Colon (tissue), 2 donors: ENCODE measurements around the gene ITGB1BP2.
"Not testable (repeated sequence)": the region's sequence is repeated elsewhere in the genome, so short reads cannot be mapped to it uniquely, and the experiment has no call there.

ENCODE experiments used
- FAIRE-seq: peaks from 2 replicates; lab custom pipeline; 2012; peaks lifted over from hg19 to GRCh38; lab: Jason Lieb, UNC
- donor health status: control.
- donor health status: control.

The ITGB1BP2 gene

DNA sequence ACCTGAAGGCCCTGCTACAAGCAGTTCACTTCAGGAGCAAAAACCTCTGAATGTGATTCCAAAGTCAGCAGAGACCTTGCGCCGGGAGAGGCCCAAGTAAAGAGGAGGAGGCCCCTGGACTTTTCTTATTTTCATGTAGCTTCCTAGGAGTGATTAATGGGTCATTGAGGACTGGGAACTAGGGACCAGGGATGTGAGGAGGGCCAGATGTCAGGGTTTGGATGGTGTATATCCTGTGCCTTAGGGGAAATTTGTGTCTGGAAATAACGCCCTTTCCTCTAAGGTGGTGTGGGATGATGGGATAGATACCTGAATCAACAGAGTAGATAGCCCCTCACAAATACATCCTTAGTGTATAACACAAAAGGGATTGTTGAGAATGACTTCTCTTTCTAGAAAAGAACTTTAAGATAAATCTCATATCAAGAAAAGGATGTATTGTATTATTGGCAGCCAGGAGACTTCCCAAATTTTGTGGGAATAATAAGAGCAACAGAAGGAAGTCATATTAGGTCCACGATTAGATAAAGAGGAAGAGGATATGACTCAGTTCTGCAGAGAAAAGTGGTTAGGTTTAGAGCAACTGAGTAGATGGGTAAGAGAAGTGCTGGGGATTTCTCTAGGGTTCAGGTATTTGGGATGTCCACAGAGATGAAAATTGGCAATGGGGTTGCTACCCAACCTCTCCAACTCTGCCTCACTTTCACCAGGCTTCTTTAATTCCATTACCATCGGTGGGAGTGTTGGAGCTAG is 1.1 kb downstream of the ITGB1BP2 start:
- FAIRE-seq: no peak

DNA sequence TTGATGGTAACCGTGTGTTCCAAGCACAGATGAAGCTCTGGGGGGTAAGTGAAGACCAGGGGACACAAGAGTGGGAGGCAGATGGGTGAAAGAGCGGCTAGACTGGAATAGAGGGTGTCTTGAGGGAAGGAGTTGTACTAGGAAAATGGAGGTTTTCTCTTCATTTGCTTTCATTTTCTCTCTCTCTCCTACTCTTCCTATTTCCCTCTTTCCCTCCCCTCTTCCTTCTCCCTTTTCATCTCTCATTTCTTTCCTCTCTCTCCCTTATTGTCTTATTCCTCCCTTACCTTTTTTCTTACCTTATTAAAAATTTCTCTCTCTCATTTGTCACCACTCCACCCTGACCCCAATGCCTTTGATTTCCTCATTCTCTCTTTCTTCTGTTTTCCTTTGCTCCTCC is 3.0 kb downstream of the ITGB1BP2 start:
- FAIRE-seq: no peak

DNA sequence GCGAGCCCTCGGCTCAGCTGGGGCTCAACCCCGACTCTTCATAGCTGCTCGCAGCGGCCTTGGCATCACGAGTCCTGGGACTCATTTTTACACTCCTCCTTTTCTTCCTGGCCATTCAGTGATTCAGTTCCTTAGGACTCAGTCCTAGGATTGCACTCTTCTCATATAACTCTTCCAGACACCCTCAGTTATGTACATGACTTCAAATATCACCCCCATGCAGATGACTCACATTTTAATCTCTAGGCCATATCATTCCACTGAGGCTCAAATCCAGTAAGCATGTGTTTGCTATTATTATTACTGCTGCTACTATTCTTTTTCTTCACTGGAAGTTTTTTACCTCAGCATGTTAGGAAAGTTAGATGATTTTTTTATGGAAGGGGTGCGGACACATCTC is 14.4 kb downstream of the ITGB1BP2 start:
- no peak for FAIRE-seq

DNA sequence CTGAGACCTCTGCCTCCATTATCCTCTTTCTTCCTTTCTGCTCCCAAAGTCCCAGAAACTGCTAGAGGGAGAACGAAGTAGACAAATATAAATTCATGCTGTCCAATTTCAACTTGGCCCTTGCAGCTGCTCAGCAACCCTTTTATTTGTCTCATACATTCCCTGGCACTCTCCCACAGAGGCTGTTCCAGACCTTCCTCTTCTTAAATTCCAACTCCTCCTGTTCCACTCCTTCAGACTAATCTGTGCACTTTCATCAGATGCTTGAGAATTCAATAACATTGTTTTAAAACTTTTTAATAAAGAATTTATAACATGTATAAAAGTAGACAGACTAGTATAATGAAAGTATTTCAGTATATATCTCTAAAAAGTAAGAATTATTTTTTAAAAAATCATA is 15.4 kb downstream of the ITGB1BP2 start:
- not testable (repeated sequence) for FAIRE-seq

DNA sequence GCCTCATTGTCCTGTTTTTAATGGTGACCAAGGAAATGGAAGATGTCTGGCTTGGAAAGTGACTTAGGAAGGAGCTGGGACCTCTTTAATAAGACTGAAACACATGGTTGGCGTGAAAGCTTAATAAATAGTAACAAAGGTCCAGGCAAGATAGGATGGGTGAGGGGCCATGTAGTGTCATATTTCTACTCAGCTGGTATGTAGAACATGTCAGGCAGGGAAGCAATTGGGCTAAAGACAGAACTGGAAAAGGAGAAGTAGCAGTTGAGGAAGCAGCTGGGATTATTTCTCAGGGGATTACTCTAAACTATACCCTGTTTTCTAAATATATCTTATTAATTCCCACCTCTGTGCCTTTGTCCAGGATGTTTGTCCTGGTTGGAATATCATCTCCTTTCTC is 18.6 kb downstream of the ITGB1BP2 start:
- no peak for FAIRE-seq

DNA sequence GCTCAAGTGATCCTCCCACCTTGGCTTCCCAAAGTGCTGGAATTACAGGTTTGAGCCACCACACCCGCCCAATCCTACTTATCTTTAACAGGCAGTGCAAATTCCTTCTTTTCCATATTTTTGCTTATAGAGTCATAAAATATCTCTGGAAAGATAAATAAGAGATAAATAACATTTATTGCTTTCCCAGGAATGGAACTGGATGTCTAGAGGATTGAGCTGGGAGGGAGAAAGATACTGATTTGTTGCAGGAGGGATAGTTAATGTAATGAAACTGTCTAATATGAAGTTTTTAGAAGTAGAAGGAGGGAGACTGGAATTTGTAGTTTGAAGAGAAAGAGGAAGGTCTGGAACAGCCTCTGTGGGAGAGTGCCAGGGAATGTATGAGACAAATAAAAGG is 20.2 kb downstream of the ITGB1BP2 start:
- FAIRE-seq: no peak

DNA sequence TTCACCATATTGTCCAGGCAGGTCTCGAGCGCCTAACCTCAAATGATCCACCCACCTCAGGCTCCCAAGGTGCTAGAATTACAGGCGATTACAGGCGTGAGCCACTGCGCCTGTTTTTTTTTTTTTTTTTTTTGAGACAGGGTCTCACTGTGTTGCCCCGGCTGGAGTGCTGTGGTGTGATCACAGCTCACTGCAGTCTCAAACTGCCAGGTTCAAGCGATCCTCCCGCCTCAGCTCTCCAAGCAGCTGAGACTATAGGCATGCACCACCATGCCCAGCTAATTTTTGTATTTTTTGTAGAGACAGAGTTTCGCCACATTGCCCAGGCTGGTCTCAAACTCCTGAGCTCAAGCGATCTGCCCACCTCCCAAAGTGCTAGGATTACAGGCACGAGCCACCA is 22.9 kb downstream of the ITGB1BP2 start:
- FAIRE-seq: not testable (repeated sequence)

DNA sequence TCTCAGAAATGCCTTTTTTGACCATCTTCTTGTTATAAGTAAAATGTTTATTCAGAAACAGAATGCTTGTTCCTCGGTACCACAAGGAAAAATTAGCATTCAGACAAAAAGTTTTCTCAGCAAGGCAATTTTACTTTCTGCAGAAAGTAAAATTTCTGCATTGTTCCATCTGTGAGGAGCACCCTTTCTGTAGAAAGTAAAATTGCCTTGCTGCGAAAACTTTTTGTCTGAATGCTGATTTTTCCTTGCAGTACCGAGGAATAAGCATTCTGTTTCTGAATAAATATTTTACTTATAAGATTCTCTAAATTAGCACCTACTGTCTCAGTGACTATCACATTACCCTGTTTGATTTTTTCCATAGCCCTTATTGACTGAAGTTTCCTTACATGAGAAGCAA is 24.8 kb downstream of the ITGB1BP2 start:
- FAIRE-seq: no peak

DNA sequence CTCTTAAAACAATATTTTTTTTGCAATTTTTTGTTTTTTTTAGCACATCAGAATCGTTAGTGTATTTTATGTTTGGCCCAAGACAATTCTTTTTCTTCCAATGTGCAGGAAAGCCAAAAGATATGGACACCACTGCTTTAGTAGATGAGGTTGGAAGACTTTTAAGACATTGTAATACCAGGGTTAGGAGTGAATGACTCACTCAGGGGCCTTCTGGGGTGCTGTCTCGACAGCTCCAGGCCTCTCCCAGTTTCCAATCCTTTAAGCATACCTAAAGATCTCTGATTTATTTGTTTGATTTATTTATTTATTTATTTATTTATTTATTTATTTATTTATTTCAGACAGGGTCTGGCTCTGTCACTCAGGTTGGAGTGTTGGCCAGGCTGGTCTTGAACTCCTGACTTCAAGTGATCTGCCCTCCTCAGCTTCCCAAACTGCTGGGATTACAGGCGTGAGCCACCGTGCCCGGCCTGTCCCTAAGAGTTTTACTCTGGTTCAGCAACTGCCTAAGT is 47.7 kb downstream of the ITGB1BP2 start:
- not testable (repeated sequence) for FAIRE-seq

DNA sequence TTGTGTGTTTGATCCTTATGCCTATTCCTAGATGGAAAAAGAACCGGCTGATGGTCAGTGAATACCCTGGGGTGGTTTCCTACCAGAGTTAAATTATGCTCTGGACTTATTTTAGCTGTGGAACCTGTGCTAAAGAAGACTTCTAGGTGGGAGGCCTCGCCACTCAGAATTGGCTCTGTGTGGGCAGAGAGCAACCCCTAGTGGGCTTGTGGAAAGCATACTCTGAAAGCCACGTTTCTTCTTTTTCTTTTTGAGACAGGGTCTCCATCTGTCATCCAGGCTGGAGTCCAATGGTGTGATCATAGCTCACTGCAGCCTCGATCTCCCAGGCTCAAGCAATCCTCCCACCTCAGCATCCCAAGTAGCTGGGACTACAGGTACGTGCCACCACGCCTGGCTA is 48.3 kb downstream of the ITGB1BP2 start:
- not testable (repeated sequence) for FAIRE-seq

DNA sequence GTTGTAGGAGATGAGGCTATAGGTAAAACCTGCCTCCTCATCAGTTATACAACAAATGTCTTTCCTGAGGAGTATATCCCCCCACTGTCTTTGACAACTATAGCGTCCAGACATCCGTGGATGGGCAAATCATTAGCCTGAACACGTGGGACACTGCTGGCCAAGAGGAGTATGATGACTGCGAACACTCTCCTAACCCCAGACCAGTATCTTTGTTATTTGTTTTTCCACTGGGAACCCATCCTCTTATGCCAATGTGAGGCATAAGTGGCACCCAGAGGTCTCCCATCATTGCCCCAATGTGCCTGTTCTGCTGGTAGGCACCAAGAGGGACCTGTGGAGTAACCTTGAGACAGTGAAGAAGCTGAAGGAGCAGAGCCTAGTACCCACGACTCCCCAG is 50.9 kb downstream of the ITGB1BP2 start:
- FAIRE-seq: not testable (repeated sequence)
